Choroid plexus epithelial cell (primary cell): ENCODE data around the gene IL17RE.
"Not testable (repeated sequence)": the region's sequence is repeated elsewhere in the genome, so short reads cannot be mapped to it uniquely, and the experiment has no call there.

Source experiments
- DNase-seq: peaks from one replicate; pipeline ENCODE4 v3.0.0-alpha.2; 2010; ENCODE audit warnings: low read depth
- H3K4me3 ChIP-seq: 2 replicates; pipeline ENCODE4 v1.5.1; 2011; ENCODE audit warnings: low read depth, mild to moderate bottlenecking, control low read depth, low read length, moderate library complexity
- TF ChIP-seq, protein P1 (sequence below): conservative IDR thresholded peaks from 2 replicates; pipeline ENCODE4 v1.5.1; 2011; ENCODE audit warnings: low read depth, mild to moderate bottlenecking, control low read depth, inconsistent platforms, low read length, moderate library complexity

IL17RE gene

DNA sequence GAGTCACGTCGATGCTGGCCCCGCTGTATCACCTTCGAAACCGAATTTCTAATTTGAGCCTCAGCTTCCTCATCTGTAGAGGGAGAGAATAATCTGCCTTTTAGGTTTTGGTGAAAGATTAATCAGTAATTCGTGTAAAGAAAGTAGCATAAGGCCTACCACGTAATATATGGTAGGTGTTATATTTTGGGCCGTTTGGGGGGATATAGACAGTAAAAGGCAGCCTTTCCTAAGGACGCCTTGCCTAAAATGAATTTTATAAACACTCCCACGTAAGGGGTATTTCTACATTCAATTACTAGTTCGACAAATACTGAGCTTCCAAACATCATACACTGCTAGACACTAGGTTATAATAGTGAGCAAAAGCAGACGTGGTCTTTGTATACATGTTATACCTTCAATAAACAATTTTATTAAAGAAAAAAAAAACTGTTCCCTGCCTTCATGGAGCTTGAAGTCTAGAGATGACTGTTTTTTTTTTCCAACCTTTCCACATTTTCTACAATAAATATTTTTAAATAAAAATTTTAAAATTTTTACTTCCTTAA, 11.5 kb upstream of the IL17RE start:
- DNase-seq: no peak
- TF ChIP-seq, protein P1, sequence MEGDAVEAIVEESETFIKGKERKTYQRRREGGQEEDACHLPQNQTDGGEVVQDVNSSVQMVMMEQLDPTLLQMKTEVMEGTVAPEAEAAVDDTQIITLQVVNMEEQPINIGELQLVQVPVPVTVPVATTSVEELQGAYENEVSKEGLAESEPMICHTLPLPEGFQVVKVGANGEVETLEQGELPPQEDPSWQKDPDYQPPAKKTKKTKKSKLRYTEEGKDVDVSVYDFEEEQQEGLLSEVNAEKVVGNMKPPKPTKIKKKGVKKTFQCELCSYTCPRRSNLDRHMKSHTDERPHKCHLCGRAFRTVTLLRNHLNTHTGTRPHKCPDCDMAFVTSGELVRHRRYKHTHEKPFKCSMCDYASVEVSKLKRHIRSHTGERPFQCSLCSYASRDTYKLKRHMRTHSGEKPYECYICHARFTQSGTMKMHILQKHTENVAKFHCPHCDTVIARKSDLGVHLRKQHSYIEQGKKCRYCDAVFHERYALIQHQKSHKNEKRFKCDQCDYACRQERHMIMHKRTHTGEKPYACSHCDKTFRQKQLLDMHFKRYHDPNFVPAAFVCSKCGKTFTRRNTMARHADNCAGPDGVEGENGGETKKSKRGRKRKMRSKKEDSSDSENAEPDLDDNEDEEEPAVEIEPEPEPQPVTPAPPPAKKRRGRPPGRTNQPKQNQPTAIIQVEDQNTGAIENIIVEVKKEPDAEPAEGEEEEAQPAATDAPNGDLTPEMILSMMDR: no peak
- peak overlapping the region; percentile 98 for H3K4me3 ChIP-seq

DNA sequence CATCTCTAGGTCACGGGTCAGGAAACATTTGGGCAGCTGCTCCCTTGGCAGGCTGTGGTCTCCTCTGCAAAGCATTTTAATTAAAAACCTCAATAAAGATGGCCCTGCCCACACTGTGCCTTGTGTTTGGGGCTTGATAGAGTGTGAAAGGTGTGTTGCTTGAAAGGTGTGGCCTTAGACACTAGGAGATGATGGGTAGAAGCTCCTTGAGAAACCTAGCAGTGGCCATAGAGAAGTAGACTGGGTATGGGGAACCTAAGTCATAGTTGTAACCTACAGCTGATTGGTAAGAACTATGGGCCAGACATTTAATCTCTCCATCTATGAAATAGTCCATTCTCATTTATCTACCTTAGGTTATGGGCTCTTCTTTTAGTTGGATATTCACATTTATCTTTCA, 8.9 kb upstream of the IL17RE start:
- H3K4me3 ChIP-seq: no peak overlapping the region
- no peak for DNase-seq
- TF ChIP-seq, protein P1: no peak

DNA sequence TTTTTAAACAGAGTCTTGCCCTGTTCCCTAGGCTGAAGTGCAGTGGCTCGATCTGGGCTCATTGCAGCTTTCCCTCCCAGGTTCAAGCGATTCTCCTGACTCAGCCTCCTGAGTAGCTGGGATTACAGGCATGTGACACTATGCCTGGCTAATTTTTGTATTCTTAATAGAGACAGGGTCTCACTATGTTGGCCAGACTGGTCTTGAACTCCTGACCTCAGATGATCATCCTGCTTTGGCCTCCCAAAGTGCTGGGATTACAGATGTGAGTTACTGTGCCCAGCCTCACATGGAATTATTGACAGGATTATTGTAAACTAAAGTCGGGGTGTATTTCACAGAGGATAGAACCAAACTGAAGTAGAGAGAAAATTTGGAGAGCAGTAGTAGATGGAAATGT, 6.9 kb upstream of the IL17RE start:
- not testable (repeated sequence) for H3K4me3 ChIP-seq, DNase-seq

DNA sequence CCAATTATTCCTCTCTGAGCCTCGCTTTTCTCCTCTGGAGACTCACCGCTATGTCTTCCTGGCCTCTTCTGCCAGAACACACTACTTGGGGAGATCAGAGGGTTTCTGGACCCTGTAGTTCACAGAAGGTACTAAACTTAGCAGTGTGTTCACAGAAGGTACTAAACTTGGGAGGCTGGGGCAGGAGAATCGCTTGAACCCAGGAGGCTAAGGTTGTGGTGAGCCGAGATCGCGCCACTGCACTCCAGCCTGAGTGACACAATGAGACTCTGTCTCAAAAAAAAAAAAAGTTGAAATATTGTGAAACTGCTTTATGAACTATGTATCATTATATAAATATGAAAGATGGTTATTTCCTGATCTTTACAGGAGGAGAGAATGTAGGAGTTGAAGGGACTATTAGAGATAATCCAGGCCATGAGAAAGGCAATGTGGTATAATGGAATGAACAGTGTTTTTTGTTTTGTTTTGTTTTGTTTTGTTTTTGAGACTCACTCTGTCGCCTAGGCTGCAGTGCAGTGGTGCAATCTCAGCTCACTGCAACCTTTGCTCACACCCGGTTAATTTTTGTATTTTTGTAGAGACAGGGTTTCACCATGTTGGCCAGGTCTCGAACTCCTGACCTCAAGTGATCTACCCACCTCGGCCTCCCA, 5.8 kb upstream of the IL17RE start:
- peak; percentile 48 for DNase-seq

DNA sequence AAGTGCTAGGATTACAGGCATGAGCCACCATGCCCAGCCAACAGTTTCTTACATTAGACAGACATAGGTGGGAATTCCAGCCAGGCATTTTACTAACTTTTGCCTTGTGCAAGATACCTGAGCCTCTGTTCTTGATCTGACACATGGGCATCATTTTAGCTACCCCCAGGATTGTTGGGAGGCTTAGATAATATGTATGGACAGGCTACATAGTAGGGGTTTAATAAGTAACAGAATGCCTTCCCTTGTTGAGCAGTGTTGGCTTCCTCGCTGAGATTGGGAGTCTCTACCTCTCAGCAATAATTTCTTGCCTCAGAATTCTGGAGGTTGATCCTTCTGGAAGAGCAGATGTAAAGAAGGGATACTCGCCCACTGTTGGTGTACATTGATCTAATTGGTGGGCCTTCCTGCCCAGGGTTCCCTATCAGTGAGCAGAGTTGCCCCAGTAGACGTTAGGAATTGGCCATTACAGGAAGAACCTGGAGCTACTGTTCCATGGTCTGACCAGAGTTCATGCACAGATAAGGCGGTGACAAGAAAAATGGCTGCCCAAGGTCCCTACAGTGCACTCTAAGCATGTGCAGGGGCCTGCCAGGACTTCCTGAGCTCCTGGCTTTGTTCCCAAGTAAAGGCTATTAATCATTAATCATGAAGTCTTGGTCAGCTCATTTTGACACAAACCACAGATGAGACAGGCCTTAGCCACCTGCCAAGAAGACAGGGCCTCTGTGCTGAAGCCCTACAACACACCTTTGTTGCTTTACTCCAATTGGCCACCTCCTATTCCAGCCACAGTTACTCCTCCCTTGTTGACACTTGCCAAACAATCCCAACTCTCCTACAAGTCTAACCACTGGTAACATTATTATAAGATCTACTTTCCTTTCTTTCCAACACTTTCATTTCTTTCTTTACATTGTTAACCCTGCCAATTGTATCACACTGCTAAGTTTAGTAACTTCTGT, 5.0 kb upstream of the IL17RE start:
- TF ChIP-seq, protein P1: no peak
- no peak overlapping the region for H3K4me3 ChIP-seq
- no peak for DNase-seq

More for the DNA sequence above, 5.8 kb upstream of the IL17RE start:
- not testable (repeated sequence) for H3K4me3 ChIP-seq

DNA sequence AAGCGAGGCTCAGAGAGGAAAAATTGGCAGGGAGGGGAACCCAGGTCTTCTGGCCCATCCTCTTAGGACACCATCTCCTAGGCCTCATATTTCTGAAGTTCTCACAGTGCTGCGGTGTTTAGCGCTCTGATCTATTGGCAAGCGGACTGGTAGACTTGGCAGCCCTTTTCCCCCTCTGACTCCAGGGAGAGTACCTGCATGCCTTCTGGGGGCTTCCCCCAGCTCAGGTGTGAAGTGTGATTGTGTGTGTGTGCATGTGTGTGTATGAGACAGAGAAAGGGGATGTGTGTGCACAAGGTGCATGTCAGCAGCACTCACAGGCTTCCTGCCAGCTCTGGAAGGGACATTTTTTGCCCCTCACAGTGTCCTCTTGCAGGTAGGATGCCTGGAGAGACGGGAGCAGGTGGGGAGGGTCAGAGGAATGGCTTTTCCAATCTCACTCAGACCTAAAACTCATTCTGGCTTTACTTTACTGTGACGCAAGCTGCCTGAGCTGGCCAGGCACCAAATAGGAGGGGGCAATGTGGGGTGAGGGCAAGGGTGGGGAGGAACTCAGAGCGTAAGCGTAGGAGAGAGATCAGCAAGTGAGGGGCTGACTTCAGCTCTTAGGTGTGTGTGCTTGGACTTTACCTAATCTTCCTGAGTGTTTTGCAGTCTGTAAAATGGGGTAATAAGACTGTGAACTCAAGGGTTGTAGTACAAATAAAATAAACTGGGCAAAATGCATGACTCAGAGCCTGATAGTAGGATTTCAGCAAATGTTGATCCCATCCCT, 4.0 kb upstream of the IL17RE start:
- no peak overlapping the region for H3K4me3 ChIP-seq
- DNase-seq: no peak
- TF ChIP-seq, protein P1: no peak

DNA sequence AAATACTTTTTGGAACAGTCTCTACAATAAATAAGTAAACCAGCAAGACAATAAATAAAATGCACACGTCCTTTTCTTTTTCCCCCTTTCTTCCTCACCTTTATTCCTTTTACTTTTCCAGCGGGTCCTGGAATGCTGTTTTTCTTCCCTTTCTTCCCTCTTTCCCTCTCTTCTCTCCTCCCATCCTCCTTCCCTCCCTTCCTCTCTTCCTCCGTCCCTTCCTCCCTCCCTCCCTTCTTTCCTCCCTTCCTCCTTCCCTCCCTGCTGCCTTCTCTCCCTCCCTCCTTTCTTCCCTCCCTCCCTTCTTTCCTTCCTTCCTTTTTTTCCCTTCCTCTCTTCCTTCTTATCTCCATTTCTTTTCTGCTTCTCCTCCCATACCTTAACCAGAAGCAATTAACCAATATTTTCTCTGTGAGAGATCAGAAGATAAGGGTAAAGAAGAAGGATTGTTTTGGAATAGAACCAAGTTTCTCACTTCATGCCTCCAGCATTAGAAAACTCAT, 3.3 kb upstream of the IL17RE start:
- TF ChIP-seq, protein P1: no peak
- no peak overlapping the region for H3K4me3 ChIP-seq
- no peak for DNase-seq

DNA sequence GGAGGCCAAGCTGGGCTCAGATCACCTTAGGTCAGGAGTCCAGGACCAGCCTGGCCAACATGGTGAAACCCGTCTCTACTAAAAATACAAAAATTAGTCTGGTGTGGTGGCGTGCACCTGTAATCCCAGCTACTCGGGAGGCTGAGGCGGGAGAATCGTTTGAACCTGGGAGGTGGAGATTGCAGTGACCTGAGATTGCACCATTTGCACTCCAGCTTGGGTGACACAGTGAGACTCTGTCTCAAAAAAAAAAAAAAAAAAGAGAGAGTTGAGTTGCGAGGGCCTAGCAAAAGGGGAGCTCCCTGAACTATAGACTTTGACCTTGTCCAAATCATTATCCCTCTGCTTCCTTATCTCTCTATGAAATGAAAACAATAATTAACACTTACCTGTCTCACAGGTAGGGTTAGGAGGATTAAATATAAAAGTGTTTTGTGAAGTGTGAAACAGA, 1.7 kb upstream of the IL17RE start:
- not testable (repeated sequence) for DNase-seq, H3K4me3 ChIP-seq
